T-helper 22 cell (primary cell): Measurements from ENCODE around the gene SPATA24.
"Not testable (repeated sequence)": the region's sequence is repeated elsewhere in the genome, so short reads cannot be mapped to it uniquely, and the experiment has no call there.

Experiments used
- DNase-seq: peaks from one replicate; pipeline ENCODE4 v3.0.0-alpha.2; 2020; ENCODE audit warnings: low read depth

Gene SPATA24

DNA sequence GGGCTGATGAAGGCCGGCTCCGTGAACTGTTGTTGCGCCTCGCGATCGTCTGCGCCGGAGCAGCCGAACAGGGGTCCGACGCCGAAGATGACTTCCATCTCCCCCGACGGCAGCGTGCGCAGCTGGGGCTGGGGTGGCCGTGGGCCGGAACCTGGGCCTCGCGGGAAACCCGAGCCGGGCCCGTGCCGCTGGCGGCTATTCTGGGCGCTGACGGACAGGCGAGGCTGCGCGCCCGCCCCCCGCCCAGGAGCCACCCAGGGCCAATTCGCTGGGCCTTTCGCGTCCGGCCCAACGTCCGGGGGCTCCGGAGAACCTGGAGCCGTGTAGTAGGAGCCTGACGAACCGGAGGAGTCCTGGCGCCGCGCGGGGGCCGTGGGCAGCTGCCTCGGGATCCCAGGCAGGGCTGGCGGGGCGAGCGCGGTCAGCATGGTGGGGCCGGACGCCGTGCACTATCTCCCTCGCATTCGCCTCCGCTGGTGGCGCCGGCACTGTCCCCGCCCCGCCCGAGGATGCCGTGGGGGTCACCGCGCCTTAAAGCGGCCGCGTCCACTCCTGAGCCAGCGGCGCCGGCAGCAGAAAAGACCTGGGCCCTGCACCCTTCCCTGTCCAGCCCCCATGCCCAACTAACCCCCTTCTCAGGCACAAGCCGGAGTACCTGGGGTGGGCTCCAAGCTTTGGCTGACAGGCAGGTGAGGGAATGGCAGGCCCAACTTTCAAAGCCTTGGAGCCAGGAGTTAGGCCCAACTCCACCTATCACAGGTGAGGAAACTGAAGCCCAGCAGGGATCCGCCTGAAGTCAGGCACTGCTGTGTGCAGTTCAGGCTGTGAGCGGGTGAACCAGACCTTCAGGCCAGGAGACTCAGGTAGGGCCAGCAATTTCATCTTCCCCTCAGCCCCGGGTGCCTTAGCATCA is 9.0 kb downstream of the SPATA24 start, which contains the start of gene PROB1:
PROB1 (minus strand) TSS at position 451 of the 913 bp plus-strand sequence; CDS start at position 428, 23 bp downstream.
- DNase-seq: no peak

GRCh38 chr5:139394123-139394653 is 9.7 kb downstream of the SPATA24 start:
- DNase-seq: peak; percentile 46

GRCh38 chr5:139393497-139394122 is 10.3 kb downstream of the SPATA24 start:
- no peak for DNase-seq

GRCh38 chr5:139392678-139393496 is 11.0 kb downstream of the SPATA24 start:
- peak; percentile 62 for DNase-seq

- no peak for DNase-seq
These were observed 11.6 kb downstream of the SPATA24 start for GRCh38 chr5:139392324-139392677.

GRCh38 chr5:139391570-139392323 is 12.1 kb downstream of the SPATA24 start:
- DNase-seq: no peak

DNA sequence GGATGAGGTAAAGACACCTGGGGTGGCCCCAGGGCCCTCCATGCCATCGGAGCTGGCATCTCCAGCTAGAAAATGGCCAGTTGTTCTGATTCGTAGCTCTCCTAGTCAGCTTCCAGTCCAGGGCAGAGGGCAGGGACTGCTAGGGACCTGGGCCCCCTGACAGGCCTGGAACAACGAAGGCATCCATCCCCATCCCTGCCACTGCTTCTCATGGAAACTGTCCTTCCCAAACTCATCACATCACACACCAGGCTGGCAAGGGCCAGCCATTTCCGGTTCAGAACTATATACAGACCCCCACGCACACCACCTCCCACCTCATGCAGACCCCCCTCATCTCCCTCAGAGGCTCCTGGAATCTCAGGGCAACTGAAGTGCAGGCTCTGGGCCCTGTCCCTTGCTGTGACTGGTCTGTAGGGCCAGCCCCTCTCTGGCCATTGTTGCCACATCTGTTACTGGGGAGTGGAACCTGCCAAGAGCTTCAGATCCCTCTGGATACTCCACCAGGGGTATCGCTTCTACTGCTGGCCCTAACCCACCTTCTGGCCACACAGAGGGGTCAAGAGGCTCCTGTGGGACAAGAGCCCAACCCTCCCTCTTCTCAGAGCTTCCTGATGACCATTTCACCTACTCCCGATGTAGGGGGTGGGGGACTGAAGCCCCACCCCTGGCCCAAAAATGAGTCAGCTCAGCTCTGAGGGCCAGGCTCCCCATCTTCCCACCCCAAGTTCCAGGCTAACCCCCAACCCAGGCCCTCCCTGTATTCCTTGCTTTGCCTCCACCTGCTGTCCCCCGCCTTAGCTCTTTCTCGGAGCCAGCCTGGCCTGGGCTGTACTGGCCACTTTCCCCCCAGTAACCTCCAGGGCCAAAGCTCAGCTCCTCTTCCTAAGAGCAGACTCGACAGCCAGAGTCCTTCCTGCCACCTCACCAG is 13.0 kb downstream of the SPATA24 start:
- DNase-seq: no peak

DNA sequence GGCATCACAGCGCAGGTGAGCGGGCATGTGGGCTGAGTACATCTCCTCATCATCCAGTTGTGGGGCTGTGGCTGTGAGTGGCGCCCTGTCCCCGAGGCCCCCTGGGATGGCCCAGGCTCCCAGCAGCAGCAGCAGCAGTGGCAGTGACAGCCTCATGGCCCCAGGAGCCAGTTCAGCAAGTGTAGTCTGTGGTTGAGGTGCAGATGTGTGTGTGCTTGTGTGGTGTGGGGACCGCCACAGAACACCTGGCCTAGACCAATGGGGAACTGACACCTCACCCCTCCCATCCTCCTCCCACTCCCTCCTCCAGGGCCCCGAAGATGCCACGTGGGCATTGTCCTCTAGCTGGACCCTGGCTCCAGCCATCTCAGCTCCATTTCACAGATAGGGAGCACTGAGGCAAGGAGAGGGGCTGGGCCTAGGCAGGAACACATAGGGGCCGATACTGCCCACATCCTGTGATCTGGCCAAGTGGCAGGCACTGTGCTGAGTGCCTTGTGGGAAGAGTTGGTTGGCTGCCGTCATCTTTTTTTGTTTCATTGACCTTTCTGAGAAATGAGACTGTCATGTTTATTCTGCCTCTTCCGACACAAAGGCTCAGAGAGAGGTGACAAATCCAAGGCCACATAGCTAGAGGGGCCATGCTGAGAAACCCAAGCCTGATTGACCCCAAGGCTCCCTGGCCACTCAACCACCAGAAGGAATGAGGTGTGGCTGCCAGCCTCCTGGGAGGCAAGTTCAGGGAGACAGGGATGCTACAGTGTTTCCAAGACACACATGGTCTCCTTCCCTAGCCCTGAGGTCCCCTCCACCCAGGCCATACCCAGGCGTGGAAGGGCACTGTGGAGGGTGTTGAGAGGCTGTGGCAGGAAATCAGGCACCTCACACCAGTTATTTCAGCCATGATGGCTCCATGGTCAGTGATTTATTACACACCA is 13.9 kb downstream of the SPATA24 start, which contains the start of gene MZB1:
MZB1 (minus strand) TSS at position 213 of the 938 bp plus-strand sequence; CDS start at position 156, 57 bp downstream.
- DNase-seq: peak; percentile 44

DNA sequence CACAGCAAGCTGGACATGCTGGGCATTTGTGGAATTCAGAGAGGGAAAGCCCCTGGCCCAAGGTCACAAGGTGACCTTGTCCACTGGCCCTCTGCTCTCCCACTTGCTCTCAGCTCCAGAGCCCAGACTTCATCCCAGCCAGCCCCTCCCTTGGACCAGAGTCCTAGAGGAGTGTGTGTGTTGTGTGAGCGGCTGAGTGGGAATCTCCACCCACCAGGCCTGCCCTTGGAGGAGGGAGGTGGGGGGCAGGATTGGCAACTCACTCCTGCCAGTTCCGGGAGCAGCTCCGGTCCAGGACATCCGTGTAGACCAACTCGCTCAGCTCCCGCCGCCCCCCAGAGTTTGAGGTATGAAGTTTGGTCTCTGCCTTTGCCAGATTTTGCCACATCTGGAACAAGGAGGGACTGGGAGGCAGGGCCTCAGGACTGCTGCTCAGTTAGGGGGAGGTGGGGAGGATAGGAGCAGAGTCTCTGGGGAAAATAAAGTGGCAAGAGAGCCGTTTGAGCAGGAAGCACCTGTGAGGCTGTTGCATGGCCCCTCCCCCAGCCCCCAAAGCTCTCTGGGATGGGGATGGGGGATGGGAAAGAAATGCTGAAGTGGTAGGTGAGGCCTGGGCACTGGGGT is 15.6 kb downstream of the SPATA24 start:
- no peak for DNase-seq

DNA sequence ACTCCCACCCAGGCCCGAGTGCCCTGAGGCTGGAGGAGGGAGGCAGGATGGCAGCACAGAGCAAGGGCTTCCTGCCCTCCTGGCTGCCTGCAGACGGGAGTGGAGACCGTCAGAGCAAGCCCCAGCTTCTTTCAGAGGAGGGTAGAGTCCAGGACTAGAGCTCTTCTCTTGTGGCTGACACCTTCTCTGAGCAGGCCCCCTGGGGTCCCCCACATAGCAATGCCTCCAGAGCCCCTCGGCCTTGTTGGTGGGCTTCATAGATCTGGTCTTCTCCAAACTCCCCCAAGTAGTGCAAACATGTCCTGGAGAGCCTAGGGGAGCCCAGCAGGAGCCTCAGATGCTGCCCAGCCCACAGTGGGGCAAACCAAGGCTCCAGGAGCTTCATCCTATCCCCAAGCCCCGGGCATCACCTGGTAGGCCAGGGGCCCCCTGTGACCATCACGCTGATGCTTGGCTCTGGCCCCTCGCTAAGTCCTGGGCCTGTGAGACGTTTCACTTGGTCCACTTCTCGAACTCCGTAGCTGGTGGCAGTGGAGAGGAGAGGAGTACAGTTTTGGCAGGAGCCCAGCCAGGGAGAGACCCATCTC is 16.2 kb downstream of the SPATA24 start:
- DNase-seq: no peak

GRCh38 chr5:139386956-139387355 is 16.9 kb downstream of the SPATA24 start:
- DNase-seq: not testable (repeated sequence)

- DNase-seq: no peak
These were observed 17.8 kb downstream of the SPATA24 start for GRCh38 chr5:139386050-139386438.

- no peak for DNase-seq
These were observed 18.5 kb downstream of the SPATA24 start for GRCh38 chr5:139385061-139386049.

DNA sequence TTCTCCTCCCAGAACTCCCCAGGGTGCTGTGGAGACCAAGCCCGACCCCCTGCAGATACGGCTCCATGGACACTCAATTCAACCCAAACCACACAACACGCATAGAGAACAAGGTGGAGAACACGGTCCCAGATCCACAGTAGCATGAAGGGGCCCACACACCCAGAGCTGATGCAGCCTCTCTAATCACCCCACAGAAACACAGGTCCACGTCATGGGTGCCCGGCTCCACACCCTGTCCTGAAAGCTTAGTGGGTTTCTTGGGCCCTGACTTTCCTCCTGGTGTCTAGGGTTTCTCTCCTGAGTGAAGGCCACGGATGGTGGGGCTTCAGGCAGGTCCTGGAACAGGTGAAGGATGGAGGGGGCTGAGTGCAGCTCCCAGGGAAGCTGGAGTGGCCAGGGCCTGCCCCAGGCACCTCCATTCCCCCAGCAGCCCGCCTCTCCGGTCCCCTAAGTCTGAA is 19.3 kb downstream of the SPATA24 start:
- DNase-seq: no peak

DNA sequence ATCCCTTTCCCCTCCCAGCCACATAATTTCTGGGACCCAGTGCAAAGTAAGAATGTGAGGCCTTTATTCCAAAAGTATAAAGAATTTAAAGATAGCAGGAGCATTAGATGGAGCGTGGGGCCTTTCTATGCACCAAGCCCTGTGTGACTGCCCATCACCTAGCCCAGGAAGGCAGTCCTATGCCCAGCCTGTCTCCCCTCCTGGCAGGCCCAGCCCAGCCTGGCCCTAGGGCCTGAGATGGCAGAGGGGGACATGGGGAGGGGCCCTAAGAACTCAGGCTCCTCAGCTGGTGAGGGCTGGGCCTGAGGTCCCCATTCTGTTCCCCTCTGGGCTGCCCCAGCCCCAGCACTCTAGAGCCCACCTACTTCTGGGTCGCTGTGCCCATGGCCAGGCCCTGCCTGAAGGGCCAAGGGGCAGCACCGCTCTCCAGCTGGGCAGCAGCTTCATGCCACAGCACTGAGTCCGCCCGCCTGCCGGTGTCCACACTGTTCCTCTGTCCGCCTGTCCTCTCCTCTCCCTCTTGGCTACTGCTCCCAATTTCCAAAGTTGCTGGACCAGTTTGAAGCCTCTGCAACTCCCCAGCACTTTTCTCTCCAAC is 19.8 kb downstream of the SPATA24 start:
- DNase-seq: no peak

DNA sequence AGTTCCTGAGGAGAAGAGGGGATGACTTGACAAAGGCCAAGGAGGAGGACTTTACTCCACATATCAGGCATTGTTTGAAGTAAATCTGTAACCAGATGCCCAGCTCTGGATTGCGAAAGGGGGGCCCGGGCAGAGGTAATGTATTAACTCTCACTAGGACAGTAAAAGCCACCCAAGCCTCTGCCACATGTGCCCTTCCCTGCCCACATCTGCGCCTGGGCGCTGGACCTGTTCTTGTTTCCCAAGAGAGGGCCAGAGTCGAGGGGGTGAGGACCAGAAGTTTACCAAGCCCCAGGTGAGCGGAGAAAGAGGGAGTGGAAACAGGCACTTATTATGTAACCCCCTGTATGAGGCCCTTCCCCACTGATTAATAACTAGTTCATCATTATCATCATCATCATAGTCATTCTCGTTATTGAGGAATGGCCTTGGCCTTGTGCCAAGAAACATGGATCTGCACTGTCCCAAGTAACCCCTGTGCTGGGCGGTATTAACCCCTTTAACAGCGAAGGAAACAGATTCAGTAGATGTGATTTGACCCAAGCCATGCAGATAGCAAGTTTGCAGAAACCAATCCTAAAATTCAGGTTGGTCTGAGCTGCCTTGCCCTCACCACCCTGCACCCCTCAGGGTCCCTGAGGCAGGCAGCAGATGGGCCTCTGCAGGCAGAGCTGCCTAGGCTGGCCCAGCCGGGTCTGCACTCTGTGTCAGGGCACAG is 20.5 kb downstream of the SPATA24 start, which contains the start of gene SLC23A1:
SLC23A1 (minus strand) TSS at position 23 of the 718 bp plus-strand sequence. CDS start 44 bp downstream, outside the sequence.
- DNase-seq: no peak
